HG02678 (cell line): ENCODE data around the gene ATP11A.
A peak's percentile ranks its signal among the peaks of the same experiment; 100 is the strongest.
"Not testable (repeated sequence)": the region's sequence is repeated elsewhere in the genome, so short reads cannot be mapped to it uniquely, and the experiment has no call there.

Experiments used
- ATAC-seq: cut with Tn5 transposase; IDR thresholded peaks from one replicate; pipeline ENCODE4 v1.9.1; 2021; ENCODE audit warnings: mild to moderate bottlenecking, moderate library complexity; ENCODE audit not compliant: unreplicated experiment

ATP11A gene

DNA sequence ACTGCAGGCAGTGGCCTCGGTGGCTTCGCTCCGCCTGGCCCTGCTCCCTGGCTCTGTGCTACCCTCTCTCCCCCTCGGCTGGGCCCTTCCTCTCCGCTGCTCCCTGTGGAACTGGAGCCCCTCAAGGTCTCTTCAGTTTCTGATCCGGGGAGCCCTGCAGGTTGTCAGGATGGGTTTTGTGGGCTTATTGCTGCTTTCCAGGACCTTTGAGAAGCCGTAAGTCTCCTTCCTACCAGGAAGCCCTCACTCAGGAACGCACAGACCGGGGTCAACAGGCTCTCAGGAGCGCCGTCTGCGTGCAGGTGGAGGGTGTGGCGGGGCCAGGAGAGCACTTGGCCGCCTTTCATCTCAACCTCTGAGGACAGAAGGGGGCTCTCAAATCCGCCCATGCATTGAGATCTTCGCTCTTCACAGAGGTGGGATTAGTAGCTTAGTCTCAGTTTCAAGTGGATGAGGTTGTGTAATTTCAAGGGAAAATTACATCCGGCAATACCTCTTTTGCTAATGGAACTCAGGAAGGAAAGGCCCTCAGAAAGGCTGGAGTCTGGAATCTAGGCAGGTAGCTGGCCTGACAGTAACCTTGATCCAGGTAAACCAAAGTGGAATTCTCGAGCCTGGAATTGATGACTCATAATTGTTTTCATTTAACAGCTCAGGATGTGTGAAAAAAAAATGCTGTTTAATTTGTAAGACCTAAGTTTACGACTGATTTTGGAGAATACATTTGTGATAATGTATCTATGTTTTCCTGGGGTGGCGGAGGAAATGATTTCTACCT, 102.0 kb downstream of the ATP11A start:
- no peak for ATAC-seq

DNA sequence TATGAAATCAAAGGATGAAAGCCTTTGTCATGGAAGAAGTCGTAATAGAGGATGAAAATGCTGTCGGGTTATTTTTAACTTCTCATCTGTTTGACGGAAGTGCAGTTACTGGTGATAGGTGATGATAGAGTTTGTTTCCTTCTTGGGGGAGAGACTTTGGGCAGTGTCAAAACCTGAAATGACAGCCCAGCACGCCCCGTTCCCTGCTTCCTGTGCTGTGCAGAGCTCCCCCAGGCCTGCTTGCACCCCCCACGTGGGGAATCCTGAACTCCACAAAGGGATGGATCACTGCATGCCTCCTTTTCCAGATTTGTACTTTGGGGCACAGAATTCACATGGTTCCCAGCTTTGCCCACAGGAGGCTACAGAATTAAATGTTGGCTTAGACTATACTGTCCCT, 102.7 kb downstream of the ATP11A start:
- ATAC-seq, result no peak

DNA sequence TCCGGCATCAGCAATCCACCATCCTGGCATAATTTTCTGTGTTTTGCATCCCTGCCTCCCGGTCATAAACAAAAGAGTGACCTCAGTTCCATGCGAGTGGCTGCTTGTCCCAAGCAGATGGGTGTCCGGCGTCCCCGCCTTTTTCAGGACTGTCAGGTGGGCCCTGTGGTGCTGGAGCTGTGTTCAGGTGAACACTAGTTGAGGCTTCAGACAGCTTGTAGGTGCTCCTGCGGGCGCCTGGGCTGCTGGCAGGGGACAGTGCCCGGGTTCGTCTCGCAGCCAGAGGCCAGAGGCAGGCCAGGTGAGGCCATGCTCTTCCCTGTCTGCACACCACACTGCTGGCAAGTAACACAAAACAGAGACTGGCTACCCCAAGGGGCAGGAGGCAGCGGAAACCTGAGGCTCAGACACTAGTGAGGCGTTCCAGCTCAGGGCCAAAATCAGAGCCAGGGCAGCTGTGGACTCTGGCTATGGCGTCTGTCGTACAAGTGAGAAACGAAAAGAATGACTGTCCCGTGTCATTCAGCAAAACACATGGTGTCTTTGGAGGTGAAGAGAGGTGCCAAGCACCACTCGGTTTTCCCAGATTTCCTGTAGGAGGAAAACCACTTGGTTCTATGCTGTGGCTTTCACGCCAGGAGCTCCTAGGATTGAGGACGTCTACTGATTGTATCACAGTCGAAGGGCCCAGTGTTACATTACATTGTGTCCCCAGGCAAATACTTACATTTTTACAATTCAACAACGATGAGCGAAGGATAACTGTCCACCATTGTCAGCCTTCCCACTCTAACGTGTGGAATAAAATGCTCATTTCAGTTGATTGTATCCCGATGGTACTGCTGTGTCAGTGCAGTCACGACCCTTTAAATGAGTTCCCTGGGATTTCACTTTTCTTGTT, 104.0 kb downstream of the ATP11A start:
- no peak for ATAC-seq

DNA sequence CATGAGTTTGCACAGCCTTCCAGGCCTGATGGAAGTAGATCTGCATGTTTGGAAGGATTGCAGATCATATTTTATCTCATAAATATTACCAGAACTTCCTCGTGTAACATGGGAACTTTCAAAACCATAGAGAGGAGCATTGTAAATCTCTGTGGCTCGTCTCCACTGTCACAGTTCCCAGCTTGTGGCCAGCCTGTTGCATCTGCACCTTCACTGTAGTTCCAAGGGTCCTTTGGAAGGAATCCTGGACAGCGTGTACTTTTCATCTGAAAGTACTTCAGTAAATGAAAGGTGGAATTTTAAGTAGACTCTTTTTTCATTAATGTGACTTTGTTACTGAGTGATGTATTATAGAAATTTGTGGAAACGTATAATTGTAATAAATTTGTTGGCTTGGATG, 105.4 kb downstream of the ATP11A start:
- ATAC-seq, result no peak

DNA sequence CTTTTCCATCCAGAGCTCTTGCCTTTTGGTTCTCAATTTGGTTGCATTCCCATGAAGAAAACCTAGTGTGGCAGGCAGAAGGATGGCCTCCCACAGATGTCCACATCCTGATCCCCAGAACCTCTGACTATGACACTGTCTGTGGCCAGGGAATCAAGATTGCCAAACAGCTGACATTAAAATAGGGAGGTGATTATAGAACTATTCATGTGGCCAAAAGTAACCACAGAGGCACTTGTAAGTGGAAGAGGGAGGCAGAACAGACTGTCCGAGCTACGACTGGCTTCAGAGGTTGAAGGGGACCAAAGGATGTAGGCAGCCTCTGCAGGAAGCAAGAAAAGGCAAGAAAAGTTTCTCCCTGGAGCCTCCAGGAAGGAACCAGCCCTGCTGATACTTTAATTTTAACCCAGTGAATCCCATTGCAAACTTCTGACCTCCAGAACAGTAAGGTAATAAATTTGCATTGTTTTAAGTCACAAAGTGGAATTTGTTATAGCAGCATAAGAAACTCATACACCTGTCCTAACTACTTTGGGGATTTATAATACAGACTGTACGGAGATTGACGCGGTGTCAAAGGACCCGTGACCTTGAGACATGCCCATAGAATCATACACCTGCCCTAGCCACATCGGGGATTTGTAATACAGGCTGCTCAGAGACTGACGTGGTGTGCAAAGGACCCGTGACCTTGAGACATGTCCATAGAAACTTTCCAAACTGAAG, 106.5 kb downstream of the ATP11A start:
- ATAC-seq, result no peak

DNA sequence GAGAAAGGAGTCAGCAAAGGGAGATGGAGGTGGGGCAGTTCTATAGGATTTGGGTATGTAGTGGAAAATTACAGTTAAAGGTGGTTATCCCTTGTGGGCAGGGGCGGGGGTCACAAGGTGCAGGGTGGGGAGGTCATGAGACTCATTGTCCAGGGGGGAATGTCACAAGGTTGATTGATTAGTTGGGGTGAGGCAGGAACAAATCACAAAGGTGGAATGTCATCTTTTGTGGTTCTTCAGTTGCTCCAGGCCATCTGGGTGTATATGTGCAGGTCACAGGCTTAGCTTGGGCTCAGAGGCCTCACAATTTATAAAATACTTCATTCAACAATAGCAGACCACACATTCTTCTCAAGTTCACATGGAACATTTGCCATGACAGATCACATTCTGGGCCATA, 109.6 kb downstream of the ATP11A start:
- ATAC-seq, result no peak

DNA sequence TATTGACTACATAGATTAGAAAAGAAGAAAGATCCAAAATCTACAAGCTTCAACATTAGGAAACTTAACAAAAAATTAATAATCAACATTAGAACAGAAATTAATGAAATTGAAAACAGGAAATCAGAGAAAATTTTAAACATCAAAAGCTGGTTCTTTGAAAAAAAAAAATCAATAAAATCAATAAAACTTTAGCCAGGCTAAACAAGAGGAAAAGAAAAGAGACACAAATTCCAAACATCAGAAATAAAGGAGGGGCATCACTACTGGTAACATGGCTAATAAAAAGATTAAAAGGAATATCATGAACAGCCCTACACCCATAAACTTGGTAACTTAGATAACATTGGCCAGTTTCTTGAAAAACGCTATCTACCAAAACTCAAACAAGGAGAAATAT, 110.2 kb downstream of the ATP11A start:
- no peak for ATAC-seq

DNA sequence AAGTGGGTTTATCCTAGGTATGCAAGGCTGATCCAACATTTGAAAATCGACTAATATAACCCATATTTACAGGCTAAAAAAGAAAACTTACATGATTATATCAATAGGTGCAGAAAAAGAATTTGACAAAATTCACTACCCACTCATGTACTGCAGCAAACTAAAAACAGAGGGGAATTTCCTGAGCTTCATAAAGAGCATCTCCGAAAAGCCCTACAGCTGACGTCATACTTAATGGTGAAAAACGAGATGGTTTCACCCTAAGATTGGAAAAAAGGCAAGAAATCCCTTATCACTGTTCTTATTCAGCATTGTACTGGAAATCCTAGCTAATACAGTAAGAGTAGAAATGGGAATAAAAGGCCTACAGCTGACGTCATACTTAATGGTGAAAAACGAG, 111.0 kb downstream of the ATP11A start:
- not testable (repeated sequence) for ATAC-seq

DNA sequence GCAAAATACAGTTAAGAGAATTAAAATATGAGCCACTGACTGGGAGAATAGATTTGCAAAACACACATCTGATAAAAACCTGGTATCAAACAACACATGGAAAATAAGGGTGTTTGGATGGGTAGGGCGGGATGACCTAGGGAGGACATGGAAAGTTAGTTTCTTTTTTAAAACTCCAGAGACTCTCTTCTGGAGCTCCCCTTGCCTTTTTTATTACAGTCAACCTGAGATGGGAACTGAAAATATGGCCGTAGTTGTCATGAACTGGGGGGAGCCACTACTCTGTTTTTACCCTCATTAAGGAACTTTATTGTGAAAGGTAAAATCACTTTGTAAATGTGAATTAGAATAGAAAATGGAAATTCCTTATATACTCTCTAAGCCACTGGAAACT, 113.0 kb downstream of the ATP11A start:
- ATAC-seq, result no peak

DNA sequence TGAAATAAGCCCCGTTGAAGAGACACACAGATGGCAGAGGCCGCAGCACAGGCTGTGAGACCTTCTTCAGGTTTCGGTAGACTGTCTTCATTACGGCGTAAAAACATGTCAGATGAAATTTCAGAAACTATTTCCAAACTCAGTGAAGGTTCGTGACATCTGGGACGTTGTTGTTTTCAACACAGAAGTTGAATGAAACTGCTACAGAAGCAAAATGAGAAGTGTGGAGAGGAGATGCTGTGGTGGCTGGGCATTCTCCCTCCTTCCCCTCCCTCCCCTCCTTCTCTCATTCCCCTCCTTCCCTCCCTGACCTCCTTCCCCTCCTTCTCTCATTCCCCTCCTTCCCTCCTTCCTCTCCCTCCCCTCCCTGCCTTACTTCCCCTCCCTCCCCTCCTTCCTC, 113.6 kb downstream of the ATP11A start:
- ATAC-seq, result peak; percentile 77

DNA sequence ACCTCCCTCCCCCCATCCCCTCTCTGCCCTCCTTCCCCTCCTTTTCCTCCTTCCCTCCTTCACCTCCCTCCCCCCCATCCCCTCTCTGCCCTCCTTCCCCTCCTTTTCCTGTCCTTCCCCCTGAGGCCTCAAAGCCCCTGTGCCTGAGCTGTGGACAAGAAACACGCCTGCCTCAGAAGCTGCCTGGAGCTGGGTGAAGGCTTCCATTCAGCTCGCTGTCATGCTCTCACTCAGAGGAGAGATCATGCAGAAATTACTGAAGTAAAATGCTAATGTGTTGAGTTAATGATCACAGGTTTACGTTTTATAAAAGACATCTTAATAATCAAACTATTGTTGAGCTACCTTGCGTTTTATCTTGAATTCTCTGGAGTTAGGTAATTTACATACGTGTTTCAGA, 114.5 kb downstream of the ATP11A start:
- ATAC-seq, result no peak

DNA sequence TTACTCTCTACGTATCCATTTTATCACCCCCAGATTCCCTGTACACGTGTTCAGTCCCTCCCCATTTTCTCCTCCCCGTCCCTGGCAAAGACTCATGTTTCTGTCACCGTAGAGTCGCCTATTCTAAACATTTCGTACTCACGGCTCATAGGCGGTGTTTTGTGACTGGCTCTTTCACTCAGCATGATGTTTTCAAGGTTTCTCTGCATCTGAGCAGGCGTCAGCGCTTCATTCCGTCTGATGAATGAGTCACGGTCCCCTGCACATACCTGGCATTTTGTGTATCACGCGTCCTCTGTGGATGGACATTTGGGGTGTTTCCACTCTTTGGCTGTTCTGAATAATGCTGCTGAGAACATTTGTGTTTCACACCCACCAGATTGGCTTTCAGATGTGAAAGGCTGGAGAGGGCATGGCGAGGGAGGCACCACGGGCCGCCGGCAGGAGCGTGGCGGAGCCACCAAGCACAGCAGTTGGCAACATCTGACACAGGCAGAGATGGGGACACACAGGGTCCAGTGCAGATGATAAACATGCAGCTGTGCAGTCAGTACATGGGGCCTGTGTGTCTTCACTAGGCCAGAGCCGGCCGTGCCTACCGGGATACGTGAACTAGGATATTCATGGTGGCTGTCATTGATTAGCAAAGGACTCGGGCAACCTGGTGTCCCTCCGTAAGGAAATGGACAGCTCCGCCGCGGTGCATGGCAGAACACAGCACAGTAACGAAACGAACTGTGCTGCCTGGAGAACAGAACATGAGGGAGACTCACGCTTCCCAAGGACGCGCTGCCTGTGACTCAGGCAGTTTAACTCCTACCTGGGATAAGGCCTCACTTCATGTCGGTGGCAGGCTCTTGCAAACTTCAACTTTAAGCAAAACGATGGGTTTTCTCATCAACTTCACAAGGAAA, 117.2 kb downstream of the ATP11A start:
- no peak for ATAC-seq

DNA sequence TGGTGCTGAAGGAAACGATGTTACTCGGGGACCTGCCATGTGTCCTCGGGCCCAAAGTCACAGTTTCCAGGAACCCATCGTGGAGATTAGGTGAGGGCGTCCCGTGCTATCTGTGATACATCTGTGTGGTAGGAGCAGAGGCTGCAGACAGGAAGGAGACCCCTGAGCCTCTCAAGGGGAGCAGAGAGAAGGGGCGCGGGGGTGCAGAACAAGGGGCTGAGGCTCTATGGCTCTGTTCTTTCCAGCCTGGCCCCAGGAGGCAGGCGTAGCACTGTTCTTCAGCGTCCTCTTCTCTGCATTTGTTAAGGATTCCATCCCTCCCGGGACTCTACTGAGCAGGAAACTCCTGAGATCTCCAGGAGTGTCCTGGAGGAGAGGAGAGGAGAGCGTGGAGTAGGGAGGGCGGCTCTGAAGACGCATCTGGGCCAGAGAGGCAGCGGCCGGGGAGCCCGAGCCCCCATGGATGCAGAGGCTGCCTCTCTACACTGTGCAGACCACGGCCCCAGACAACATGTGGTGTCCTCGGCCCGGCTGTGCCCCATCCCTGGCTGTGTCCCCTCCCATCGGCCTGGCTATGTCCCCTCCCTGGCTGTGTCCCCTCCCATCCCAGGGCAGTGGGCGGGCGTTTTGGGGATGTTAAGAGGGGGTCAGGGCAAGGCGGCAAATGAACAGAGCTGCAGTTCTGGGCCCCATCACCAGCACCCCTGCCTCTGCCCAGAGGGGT, 118.0 kb downstream of the ATP11A start:
- no peak for ATAC-seq

DNA sequence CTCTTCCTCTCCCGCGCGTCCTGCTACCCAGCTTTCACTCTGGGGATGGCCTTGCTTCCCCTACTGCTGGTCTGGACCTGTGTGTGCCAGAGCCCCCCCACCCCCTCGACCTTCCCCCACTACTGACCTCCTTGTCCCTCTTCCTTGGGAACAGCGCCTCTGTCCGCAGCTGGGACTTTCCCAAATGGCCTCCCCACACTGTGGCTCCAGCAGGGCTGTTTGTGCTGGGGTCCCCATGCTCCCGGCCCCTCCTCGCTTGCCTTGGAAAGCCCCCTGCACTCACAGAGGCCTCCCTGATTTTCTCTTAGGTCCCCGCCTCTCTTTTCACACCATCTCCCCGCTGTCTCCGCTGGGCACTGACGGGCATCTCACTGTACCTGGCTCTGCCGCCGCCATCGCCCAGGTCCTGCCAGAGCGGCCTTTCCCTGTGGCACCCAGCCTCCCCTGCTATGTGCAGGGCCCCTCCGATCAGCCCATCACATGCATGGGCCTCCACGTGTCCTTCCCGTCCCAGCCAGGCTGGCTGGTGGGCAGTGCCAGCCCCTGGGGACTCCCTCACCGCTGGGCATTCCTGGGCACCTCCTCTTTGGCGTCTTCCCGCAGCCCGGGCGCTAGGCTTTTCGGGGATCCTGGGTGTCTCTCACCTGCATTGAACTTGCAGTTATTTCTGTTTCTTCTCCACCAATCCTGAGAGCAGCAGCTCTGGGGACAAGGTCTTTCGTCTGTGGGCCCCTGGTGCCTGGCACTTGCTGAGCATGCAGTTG, 118.7 kb downstream of the ATP11A start:
- ATAC-seq, result no peak

DNA sequence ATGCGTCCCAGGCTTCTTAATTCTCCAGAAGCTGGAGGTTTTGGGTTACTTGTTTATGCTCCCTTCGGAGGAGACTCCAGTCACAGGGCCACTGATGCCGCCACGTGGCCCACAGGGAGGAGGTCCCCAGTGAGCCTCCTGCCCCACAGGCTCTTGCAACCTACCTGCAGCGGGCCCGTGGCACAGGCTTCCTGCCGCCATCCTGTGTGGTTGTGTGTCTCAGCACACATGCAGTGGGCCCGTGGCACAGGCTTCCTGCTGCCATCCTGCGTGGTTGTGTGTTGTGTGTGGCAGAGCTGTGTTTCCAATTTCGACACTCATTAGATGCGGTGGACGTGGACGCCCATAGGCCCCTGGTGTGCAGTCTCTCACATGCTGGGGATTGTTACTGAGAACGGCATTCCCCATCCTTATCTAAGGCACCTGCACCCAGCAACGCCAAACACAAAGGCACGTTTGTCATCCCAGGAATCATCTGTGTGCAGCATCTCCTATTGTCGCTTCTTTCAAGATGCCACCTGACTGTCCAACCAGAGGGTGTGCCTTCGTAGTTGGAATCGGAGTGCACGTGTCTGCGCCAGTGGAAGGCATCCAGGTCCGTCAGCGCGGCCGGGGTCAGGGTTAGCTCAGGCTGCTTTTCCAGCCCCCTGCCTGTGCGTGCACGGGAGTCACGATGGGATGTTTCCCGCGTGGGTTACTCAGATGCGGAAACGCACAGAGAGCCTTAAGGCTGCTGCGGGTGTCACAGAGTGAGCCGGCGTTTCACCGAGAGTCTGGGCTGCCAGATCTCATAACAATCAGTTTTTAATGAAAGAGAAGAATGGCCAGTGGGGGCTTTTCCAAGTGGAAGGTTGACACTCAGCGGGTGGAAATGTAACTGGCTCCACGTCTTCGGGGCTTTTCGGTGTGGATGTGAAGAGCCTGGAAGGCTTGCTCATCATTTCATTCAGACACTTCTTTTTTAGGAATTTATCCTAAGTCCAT, 119.8 kb downstream of the ATP11A start:
- no peak for ATAC-seq

DNA sequence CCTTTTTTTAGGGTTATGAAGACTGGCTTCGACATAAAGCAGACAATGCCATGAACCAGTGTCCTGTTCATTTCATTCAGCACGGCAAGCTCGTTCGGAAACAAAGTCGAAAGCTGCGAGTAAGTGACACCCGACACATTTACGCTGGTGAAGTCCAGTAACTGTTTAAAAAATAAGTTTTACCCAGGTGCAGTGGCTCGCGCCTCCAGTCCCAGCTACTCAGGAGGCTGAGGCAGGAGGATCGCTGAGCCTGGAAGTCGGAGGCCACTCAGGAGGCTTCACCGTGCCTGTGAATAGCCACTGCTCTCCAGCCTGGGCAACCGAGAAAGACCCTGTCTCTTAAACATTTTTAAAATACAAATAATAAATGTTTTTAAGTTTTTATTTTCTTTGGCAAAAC, 120.8 kb downstream of the ATP11A start:
- no peak for ATAC-seq

DNA sequence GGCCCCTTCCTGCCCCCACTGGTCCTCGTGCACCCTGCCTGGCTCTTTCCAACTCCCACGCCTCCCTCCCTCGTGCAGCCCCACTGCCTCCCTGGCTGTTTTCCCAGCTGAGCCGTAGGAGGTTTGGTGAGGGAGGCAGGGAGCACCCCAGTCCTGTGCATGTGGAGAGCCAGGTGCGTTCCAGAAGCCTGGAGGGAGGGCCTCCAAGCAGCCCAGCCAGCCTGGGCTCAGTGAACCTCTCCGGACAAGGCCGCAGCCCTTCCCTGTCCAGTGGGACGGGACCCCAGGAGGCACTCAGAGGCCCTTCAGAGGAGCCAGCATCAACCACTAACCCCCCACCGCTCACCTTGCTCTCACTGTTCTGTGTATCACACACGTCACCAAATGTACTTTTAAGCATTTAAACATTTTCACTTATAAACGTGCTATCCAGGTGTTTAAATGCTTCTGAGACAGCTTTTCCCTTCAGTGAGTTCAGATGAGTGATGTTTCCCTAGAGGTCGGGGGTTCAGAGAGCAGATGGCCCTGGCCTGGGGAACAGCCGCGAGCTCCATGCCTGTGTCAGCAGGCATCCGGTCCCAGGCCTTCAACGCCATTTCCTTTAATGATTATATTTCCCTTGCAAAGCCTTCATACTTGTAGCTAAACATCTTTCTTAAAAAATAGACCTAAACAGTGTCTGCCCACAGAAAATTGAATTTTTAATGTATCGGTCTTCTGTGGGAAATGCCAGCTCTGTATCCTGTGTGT, 122.6 kb downstream of the ATP11A start:
- no peak for ATAC-seq
